Endodermal cell (in vitro differentiated cells): ENCODE results near the gene ZNF365. TPM values are rescaled to one million over a fixed set of nuclear protein-coding genes. Genes with fewer than 3 reads are reported as not detected.
A peak's percentile ranks its signal among the peaks of the same experiment; 100 is the strongest.

Experiments used
- DNase-seq: peaks from one replicate; pipeline ENCODE4 v3.0.0-alpha.2; 2017
- H3K27ac ChIP-seq: 2 replicates; pipeline ENCODE4 v1.5.1; 2013; ENCODE audit warnings: mild to moderate bottlenecking, low read depth, low read length, moderate library complexity
- H3K27me3 ChIP-seq: 2 replicates; pipeline ENCODE4 v1.6.1; 2013; ENCODE audit warnings: mild to moderate bottlenecking, low read length, moderate library complexity; ENCODE audit not compliant: insufficient read depth, control insufficient read depth, poor library complexity, severe bottlenecking
- H3K36me3 ChIP-seq: 2 replicates; pipeline ENCODE4 v1.7.0; 2013; ENCODE audit warnings: mild to moderate bottlenecking, low read length, moderate library complexity; ENCODE audit not compliant: control insufficient read depth, insufficient read depth
- H3K4me1 ChIP-seq: one replicate; pipeline ENCODE4 v1.7.0; 2013; ENCODE audit warnings: low read length; ENCODE audit not compliant: control insufficient read depth, insufficient read depth
- H3K4me3 ChIP-seq: 2 replicates; pipeline ENCODE4 v1.5.1; 2013; ENCODE audit warnings: mild to moderate bottlenecking, low read length, moderate library complexity
- H3K9ac ChIP-seq: 2 replicates; pipeline ENCODE4 v1.6.1; 2013; ENCODE audit warnings: mild to moderate bottlenecking, low read length, moderate library complexity; ENCODE audit not compliant: poor library complexity, severe bottlenecking; ENCODE audit errors: extremely low read depth
- H3K9me3 ChIP-seq: 2 replicates; pipeline ENCODE4 v1.6.1; 2013; ENCODE audit warnings: mild to moderate bottlenecking, low read length, moderate library complexity; ENCODE audit not compliant: control insufficient read depth
- H3K27ac Mint-ChIP-seq: 2 replicates; pipeline ENCODE4 v1.8.0; 2020; ENCODE audit warnings: mixed read lengths
- H3K27me3 Mint-ChIP-seq: 2 replicates; pipeline ENCODE4 v1.8.0; 2021; ENCODE audit warnings: mild to moderate bottlenecking, mixed read lengths; ENCODE audit not compliant: insufficient read depth
- H3K36me3 Mint-ChIP-seq: 2 replicates; pipeline ENCODE4 v1.8.0; 2020; ENCODE audit warnings: low read depth, mixed read lengths
- H3K4me1 Mint-ChIP-seq: 2 replicates; pipeline ENCODE4 v1.8.0; 2020; ENCODE audit warnings: mixed read lengths
- H3K4me3 Mint-ChIP-seq: 2 replicates; pipeline ENCODE4 v1.8.0; 2020; ENCODE audit warnings: mild to moderate bottlenecking, moderate library complexity, mixed read lengths
- H3K9me3 Mint-ChIP-seq: 2 replicates; pipeline ENCODE4 v1.8.0; 2020; ENCODE audit warnings: mild to moderate bottlenecking, mixed read lengths
- WGBS, 2 experiments: methylation state at CpG; one replicate each; pipeline versions ENCODE4 v1.1.5 to v1.1.7; 2013; ENCODE audit warnings: missing lambda C conversion rate in 2 of 2, mixed read lengths in 1 of 2; ENCODE audit not compliant: insufficient coverage in 1 of 2, insufficient read length in 1 of 2; 5-methylcytosine and 5-hydroxymethylcytosine counted together
- total RNA-seq, 2 donors: library from RNA; stranded (reverse); fragmentation: NEBNext Ultra II Directional in 1 of 2; extraction: Animal tissue kit (Norgen Biotek cat#: 25700) in 1 of 2; gene quantifications; 2 replicates in 1 of 2; 3 replicates in 1 of 2; pipeline ENCODE4 v1.2.1, GENCODE V29; 2021
- TF ChIP-seq, protein P1 (sequence below): fragments of 200-600 bp; sonication (generic); conservative IDR thresholded peaks from 2 replicates; pipeline ENCODE4 v1.5.0; 2021; ENCODE audit warnings: antibody characterized with exemption, mild to moderate bottlenecking

Gene ZNF365
- total RNA-seq, 2 donors from 2014 or later, result 0.31 TPM; not detected in 1

DNA sequence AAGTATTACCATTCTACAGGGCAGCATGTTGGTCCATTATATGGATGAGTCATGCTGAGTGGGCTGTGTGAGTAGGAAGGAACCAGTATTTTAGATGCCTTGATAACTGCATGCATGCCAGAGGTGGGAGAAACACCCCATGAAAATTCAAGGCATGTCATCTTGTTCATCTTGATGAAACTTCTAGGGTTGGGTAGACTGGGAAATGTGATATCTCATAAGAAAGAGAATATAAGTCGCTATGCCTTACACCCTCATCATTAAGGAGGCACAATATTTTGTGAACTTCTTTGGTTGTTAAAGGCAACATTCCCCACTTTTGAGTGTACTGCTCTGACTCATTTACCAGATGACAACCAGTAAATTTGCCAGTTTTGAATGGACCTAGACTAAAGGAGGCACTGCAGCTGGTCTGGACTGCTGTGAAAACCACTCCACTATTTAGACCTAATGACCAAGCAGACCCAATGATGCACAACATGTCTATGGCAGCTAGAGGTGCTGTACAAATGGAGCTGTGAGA, 48.0 kb downstream of the ZNF365 start:
- TF ChIP-seq, protein P1, sequence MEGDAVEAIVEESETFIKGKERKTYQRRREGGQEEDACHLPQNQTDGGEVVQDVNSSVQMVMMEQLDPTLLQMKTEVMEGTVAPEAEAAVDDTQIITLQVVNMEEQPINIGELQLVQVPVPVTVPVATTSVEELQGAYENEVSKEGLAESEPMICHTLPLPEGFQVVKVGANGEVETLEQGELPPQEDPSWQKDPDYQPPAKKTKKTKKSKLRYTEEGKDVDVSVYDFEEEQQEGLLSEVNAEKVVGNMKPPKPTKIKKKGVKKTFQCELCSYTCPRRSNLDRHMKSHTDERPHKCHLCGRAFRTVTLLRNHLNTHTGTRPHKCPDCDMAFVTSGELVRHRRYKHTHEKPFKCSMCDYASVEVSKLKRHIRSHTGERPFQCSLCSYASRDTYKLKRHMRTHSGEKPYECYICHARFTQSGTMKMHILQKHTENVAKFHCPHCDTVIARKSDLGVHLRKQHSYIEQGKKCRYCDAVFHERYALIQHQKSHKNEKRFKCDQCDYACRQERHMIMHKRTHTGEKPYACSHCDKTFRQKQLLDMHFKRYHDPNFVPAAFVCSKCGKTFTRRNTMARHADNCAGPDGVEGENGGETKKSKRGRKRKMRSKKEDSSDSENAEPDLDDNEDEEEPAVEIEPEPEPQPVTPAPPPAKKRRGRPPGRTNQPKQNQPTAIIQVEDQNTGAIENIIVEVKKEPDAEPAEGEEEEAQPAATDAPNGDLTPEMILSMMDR, result no peak
- H3K9ac ChIP-seq, result no peak overlapping the region
- H3K9me3 ChIP-seq, result no peaks in the 10 kb centered on the region
- Mint-ChIP-seq H3K27ac (no peak overlapping the region), H3K27me3 (peaks cover 53% of the 10 kb centered on the region), H3K4me1 (peaks cover 2% of the 10 kb centered on the region), H3K36me3 (no peaks in the 10 kb centered on the region), H3K4me3 (no peak overlapping the region), H3K9me3 (no peaks in the 10 kb centered on the region)
- no peaks in the 10 kb centered on the region for H3K4me1 ChIP-seq
- no peak overlapping the region for H3K27ac ChIP-seq
- DNase-seq, result no peak
- H3K36me3 ChIP-seq, result no peaks in the 10 kb centered on the region
- 0% methylated on average over 1 of the region's 1 CpG for whole genome bisulfite sequencing, 2 experiments
- H3K27me3 ChIP-seq, result peaks cover 32% of the 10 kb centered on the region
- H3K4me3 ChIP-seq, result no peak overlapping the region

- no peak overlapping the region for H3K27ac Mint-ChIP-seq
- H3K4me3 ChIP-seq, result no peak overlapping the region
- no peaks in the 10 kb centered on the region for H3K4me1 ChIP-seq
- H3K36me3 Mint-ChIP-seq, result no peaks in the 10 kb centered on the region
- no peak overlapping the region for H3K9ac ChIP-seq
- no peak for DNase-seq
- no peaks in the 10 kb centered on the region for H3K9me3 ChIP-seq
- peaks cover 2% of the 10 kb centered on the region for H3K4me1 Mint-ChIP-seq
- H3K4me3 Mint-ChIP-seq, result no peak overlapping the region
- H3K27ac ChIP-seq, result no peak overlapping the region
- no peaks in the 10 kb centered on the region for H3K36me3 ChIP-seq
- 92% methylated on average over 1 of the region's 1 CpG; no CpG with 5 or more reads in 1 of the 2 experiments for WGBS, 2 experiments
- TF ChIP-seq, protein P1, result peak; percentile 34
- H3K27me3 ChIP-seq, result peaks cover 46% of the 10 kb centered on the region
- peaks cover 69% of the 10 kb centered on the region for H3K27me3 Mint-ChIP-seq
- no peaks in the 10 kb centered on the region for H3K9me3 Mint-ChIP-seq
Observed at GRCh38 chr10:62424026-62424425, 49.9 kb downstream of the ZNF365 start.

GRCh38 chr10:62426086-62426485, 51.9 kb downstream of the ZNF365 start:
- H3K36me3 ChIP-seq, result no peaks in the 10 kb centered on the region
- 76 to 93% methylated on average over 1 of the region's 1 CpG for WGBS, 2 experiments

More at GRCh38 chr10:62426086-62426485, 51.9 kb downstream of the ZNF365 start:
- TF ChIP-seq, protein P1, result no peak
- H3K4me1 ChIP-seq, result no peaks in the 10 kb centered on the region
- H3K9me3 ChIP-seq, result no peaks in the 10 kb centered on the region
- H3K27ac Mint-ChIP-seq, result no peak overlapping the region
- no peak overlapping the region for H3K4me3 Mint-ChIP-seq
- H3K9me3 Mint-ChIP-seq, result no peaks in the 10 kb centered on the region
- peaks cover 67% of the 10 kb centered on the region for H3K27me3 Mint-ChIP-seq
- no peaks in the 10 kb centered on the region for H3K36me3 Mint-ChIP-seq
- no peak overlapping the region for H3K4me3 ChIP-seq
- peaks cover 2% of the 10 kb centered on the region for H3K4me1 Mint-ChIP-seq
- peaks cover 47% of the 10 kb centered on the region for H3K27me3 ChIP-seq
- H3K9ac ChIP-seq, result no peak overlapping the region
- no peak overlapping the region for H3K27ac ChIP-seq
- no peak for DNase-seq
